A549 (cell line): Measurements from ENCODE around the gene TIMP1. TPM values are rescaled to one million over a fixed set of nuclear protein-coding genes. Genes with fewer than 3 reads are reported as not detected.

Experiments used
- ATAC-seq, 2 experiments: fragments of 200-7000 bp in 1 of 2; fragments of >200 bp in 1 of 2; cut with Nextera tagmentation in 1 of 2; cut with Tn5 transposase in 1 of 2; 3 replicates each; pipeline versions ENCODE4 v1.8.0 to v1.9.1; 2018 to 2020; ENCODE audit warnings: mild to moderate bottlenecking in 1 of 2, moderate library complexity in 1 of 2
- CTCF ChIA-PET: fragments of 300-600 bp; sonication (Branson Sonifier 250); formaldehyde crosslinking; extraction: SDS; loops from one replicate; lab custom pipeline; 2021; ENCODE audit warnings: antibody characterized with exemption, inconsistent platforms; lab: Yijun Ruan, JAX
- POLR2A ChIA-PET: fragments of 350-600 bp; formaldehyde crosslinking; extraction: SDS; loops from one replicate; lab custom pipeline; 2021; ENCODE audit warnings: antibody characterized with exemption, inconsistent platforms; lab: Yijun Ruan, JAX
- DNase-seq, 2 experiments: peaks; one replicate each; pipeline versions ENCODE4 v3.0.0 to v3.0.0-alpha.2; 2011 to 2016; ENCODE audit warnings: low read depth in 1 of 2, low spot score in 1 of 2
- FAIRE-seq: peaks from 2 replicates; lab custom pipeline; 2011; peaks lifted over from hg19 to GRCh38; lab: Jason Lieb, UNC
- H3K27ac ChIP-seq, 2 experiments: fragments of >200 bp; sonication (Bioruptor Twin); formaldehyde crosslinking; 3 replicates each; pipeline ENCODE4 v1.5.1; 2016 to 2017
- H3K4me1 ChIP-seq: fragments of >200 bp; sonication (Bioruptor Twin); formaldehyde crosslinking; 3 replicates; pipeline ENCODE4 v1.6.1; 2016
- H3K4me2 ChIP-seq: fragments of >200 bp; sonication (Bioruptor Twin); formaldehyde crosslinking; 3 replicates; pipeline ENCODE4 v1.6.1; 2016
- H3K4me3 ChIP-seq: fragments of >200 bp; sonication (Bioruptor Twin); formaldehyde crosslinking; 3 replicates; pipeline ENCODE4 v1.5.1; 2016
- H3K9me3 ChIP-seq: fragments of >200 bp; sonication (Bioruptor Twin); formaldehyde crosslinking; 3 replicates; pipeline ENCODE4 v1.6.1; 2016
- ATOH8 ChIP-seq: fragments of 250-450 bp; sonication (Bioruptor Pico); IDR thresholded peaks from 2 replicates; pipeline ENCODE4 v1.5.0; 2020; ENCODE audit warnings: low read depth, mild to moderate bottlenecking, moderate library complexity
- CHD2 ChIP-seq: fragments of 150-350 bp; IDR thresholded peaks from 2 replicates; pipeline ENCODE4 v1.6.1; 2014; ENCODE audit warnings: low read length; ENCODE audit not compliant: partially characterized antibody
- CTCF ChIP-seq: fragments of >200 bp; sonication (Bioruptor Twin); formaldehyde crosslinking; IDR thresholded peaks from 3 replicates; pipeline ENCODE4 v1.5.1; 2016
- E2F6 ChIP-seq: IDR thresholded peaks from 2 replicates; pipeline ENCODE4 v1.6.1; 2012; ENCODE audit warnings: low read depth, borderline replicate concordance
- ELK1 ChIP-seq: fragments of 150-350 bp; IDR thresholded peaks from 2 replicates; pipeline ENCODE4 v1.6.1; 2014; ENCODE audit warnings: low read depth, mild to moderate bottlenecking, low read length
- HDAC2 ChIP-seq: fragments of 200-600 bp; sonication (generic); IDR thresholded peaks from 2 replicates; pipeline ENCODE4 v1.6.1; 2016
- HES2 ChIP-seq: fragments of >200 bp; sonication (Bioruptor Twin); formaldehyde crosslinking; IDR thresholded peaks from 2 replicates; pipeline ENCODE4 v1.6.1; 2016
- HOXA7 ChIP-seq: fragments of 250-450 bp; sonication (Bioruptor Pico); IDR thresholded peaks from 2 replicates; pipeline ENCODE4 v1.5.0; 2020; ENCODE audit warnings: mild to moderate bottlenecking, moderate library complexity
- MAFK ChIP-seq: fragments of 450-650 bp; IDR thresholded peaks from 2 replicates; pipeline ENCODE4 v1.6.1; 2014; ENCODE audit not compliant: partially characterized antibody
- RAD21 ChIP-seq, 2 experiments: fragments of >200 bp in 1 of 2; sonication (Bioruptor Twin) in 1 of 2; formaldehyde crosslinking in 1 of 2; IDR thresholded peaks in 1 of 2; conservative IDR thresholded peaks in 1 of 2; 2 replicates in 1 of 2; 3 replicates in 1 of 2; pipeline ENCODE4 v1.6.1; 2012 to 2018; ENCODE audit warnings: inconsistent platforms in 1 of 2
- RARB ChIP-seq: fragments of 250-450 bp; sonication (Bioruptor Pico); IDR thresholded peaks from 2 replicates; pipeline ENCODE4 v1.8.0; 2021; ENCODE audit warnings: mild to moderate bottlenecking, moderate library complexity
- RCOR1 ChIP-seq: fragments of 150-350 bp; IDR thresholded peaks from 2 replicates; pipeline ENCODE4 v1.6.1; 2014; ENCODE audit warnings: antibody characterized with exemption, low read length, low read depth
- REST ChIP-seq: fragments of 200-600 bp; sonication (generic); IDR thresholded peaks from 2 replicates; pipeline ENCODE4 v1.6.1; 2016; ENCODE audit warnings: antibody characterized with exemption, mild to moderate bottlenecking, moderate library complexity
- TFCP2L1 ChIP-seq: fragments of 250-450 bp; sonication (Bioruptor Pico); IDR thresholded peaks from 2 replicates; pipeline ENCODE4 v1.5.0; 2021; ENCODE audit warnings: mild to moderate bottlenecking
- ZFP36 ChIP-seq: fragments of 450-650 bp; IDR thresholded peaks from 2 replicates; pipeline ENCODE4 v1.6.1; 2014; ENCODE audit warnings: borderline replicate concordance; ENCODE audit not compliant: partially characterized antibody
- ZNF302 ChIP-seq: fragments of 250-450 bp; sonication (Bioruptor Pico); IDR thresholded peaks from 2 replicates; pipeline ENCODE4 v1.9.0; 2021; ENCODE audit warnings: inconsistent platforms, mild to moderate bottlenecking, moderate library complexity
- ZSCAN20 ChIP-seq: fragments of 250-450 bp; sonication (Bioruptor Pico); IDR thresholded peaks from 2 replicates; pipeline ENCODE4 v1.8.0; 2022; ENCODE audit warnings: mild to moderate bottlenecking, moderate library complexity
- WGBS: methylation state at CpG from one replicate; pipeline ENCODE4 v1.1.6; 2017; ENCODE audit errors: missing lambda C conversion rate; 5-methylcytosine and 5-hydroxymethylcytosine counted together
- polyA plus RNA-seq, 4 experiments: library from polyadenylated mRNA; depleted of rRNA in 3 of 4; stranded (reverse); fragments of >200 nt; fragmentation: RNase III in 1 of 4; extraction: RNeasy Plus Mini Kit Qiagen cat#74134 plus additional on column Dnase treatment in 1 of 4; gene quantifications; 2 replicates in 3 of 4; 3 replicates in 1 of 4; pipeline ENCODE4 v1.2.3, GENCODE V29; 2011 to 2017

TIMP1 gene
- polyA plus RNA-seq, 2 of the 4 experiments (the other 2 are of a cell fraction) = 83.2 to 144 TPM

DNA sequence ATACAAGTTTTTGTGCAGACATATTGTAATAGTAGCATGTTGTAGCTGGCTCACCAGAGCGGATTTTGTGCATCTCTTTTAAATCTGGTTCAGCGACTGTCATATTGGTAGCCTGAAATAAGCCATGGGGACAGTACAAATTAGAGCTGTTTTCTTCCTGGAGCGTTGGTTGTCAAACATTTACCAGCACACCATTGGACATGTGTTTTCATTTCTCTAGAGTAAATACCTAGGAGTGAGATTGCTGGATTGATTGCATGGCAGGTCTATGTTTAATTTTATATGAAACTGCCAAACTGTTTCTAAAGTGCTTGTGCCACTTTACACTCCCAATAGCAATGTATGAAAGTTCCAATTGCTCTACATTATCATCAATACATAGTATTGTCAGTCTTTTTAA lies 23.8 kb upstream of the TIMP1 start:
- peaks cover 16% of the 10 kb centered on the region; the same call in 2 of the 3 replicates for H3K4me1 ChIP-seq
- no peak overlapping the region for H3K4me3 ChIP-seq
- POLR2A ChIA-PET = no interaction called here
- ATAC-seq = no peak
- H3K4me2 ChIP-seq = no peak overlapping the region
- TF ChIP-seq ZNF302 (no peak), CHD2 (no peak), RCOR1 (no peak), CTCF (no peak), HDAC2 (no peak), RAD21 (conservative IDR thresholded peaks at IDR 0.05 in 1 of 2, IDR thresholded peaks at IDR 0.05 in 1 of 2) (no peak), REST (no peak), RARB (CRISPR knock-in tag) (no peak), E2F6 (no peak), TFCP2L1 (CRISPR knock-in tag) (no peak), ZSCAN20 (CRISPR knock-in tag) (no peak), ELK1 (no peak), HOXA7 (CRISPR knock-in tag) (no peak), ATOH8 (CRISPR knock-in tag) (no peak), HES2 (no peak), MAFK (no peak), ZFP36 (no peak)
- TF ChIP-seq, all 56 proteins: peak for 0
- CTCF ChIA-PET = interaction anchor here (0.7 kb wide), 1 partner anchor 86 kb away, joined by 3 read pairs; no protein-coding TSS in a partner anchor
- no peak for DNase-seq
- H3K9me3 ChIP-seq = no peaks in the 10 kb centered on the region
- 83% methylated on average over 3 of the region's 3 CpGs for WGBS
- FAIRE-seq = no peak
- no peak overlapping the region for H3K27ac ChIP-seq
